ENCODE results near the gene SCRN2.

SCRN2 gene

GRCh38 chr17:47821031-47821423 is 20.0 kb downstream of the SCRN2 start:
- no peak for DNase-seq (ENCODE audit: low spot score)

GRCh38 chr17:47820033-47820789 is 20.9 kb downstream of the SCRN2 start:
- no peak for DNase-seq (ENCODE audit: low spot score)

GRCh38 chr17:47819475-47819874 is 21.6 kb downstream of the SCRN2 start:
- no peak for DNase-seq (ENCODE audit: low spot score)

GRCh38 chr17:47818002-47818695 is 22.9 kb downstream of the SCRN2 start:
- no peak for DNase-seq (ENCODE audit: low spot score)

GRCh38 chr17:47816947-47817346 is 24.1 kb downstream of the SCRN2 start:
- DNase-seq (ENCODE audit: low spot score): no peak

- no peak for DNase-seq (ENCODE audit: low spot score)
These were observed 24.9 kb downstream of the SCRN2 start for GRCh38 chr17:47816111-47816735.

GRCh38 chr17:47815106-47815918 is 25.8 kb downstream of the SCRN2 start:
- no peak for DNase-seq (ENCODE audit: low spot score)

GRCh38 chr17:47813512-47814031 is 27.5 kb downstream of the SCRN2 start:
- DNase-seq (ENCODE audit: low spot score): no peak

- DNase-seq (ENCODE audit: low spot score): no peak
These were observed 28.0 kb downstream of the SCRN2 start for GRCh38 chr17:47813077-47813476.

GRCh38 chr17:47812146-47812920 is 28.7 kb downstream of the SCRN2 start:
- DNase-seq (ENCODE audit: low spot score): no peak

- DNase-seq (ENCODE audit: low spot score): no peak
These were observed 29.4 kb downstream of the SCRN2 start for GRCh38 chr17:47811709-47812108.

GRCh38 chr17:47810901-47811635 is 30.0 kb downstream of the SCRN2 start:
- DNase-seq (ENCODE audit: low spot score): no peak

- no peak for DNase-seq (ENCODE audit: low spot score)
These were observed 30.8 kb downstream of the SCRN2 start for GRCh38 chr17:47810200-47810821.

GRCh38 chr17:47808830-47809480 is 32.1 kb downstream of the SCRN2 start:
- DNase-seq (ENCODE audit: low spot score): no peak

- DNase-seq (ENCODE audit: low spot score): no peak
These were observed 32.8 kb downstream of the SCRN2 start for GRCh38 chr17:47808036-47808829.

GRCh38 chr17:47807421-47807820 is 33.7 kb downstream of the SCRN2 start:
- no peak for DNase-seq (ENCODE audit: low spot score)

GRCh38 chr17:47806913-47807255 is 34.2 kb downstream of the SCRN2 start:
- no peak for DNase-seq (ENCODE audit: low spot score)

GRCh38 chr17:47806026-47806912 is 34.8 kb downstream of the SCRN2 start:
- DNase-seq (ENCODE audit: low spot score): no peak
